GM19463 (cell line): ENCODE data around the gene TBRG4.

Experiments used
- ATAC-seq: cut with Tn5 transposase; IDR thresholded peaks from one replicate; pipeline ENCODE4 v1.9.1; 2021; ENCODE audit warnings: mild to moderate bottlenecking, moderate library complexity; ENCODE audit not compliant: unreplicated experiment

TBRG4 gene

DNA sequence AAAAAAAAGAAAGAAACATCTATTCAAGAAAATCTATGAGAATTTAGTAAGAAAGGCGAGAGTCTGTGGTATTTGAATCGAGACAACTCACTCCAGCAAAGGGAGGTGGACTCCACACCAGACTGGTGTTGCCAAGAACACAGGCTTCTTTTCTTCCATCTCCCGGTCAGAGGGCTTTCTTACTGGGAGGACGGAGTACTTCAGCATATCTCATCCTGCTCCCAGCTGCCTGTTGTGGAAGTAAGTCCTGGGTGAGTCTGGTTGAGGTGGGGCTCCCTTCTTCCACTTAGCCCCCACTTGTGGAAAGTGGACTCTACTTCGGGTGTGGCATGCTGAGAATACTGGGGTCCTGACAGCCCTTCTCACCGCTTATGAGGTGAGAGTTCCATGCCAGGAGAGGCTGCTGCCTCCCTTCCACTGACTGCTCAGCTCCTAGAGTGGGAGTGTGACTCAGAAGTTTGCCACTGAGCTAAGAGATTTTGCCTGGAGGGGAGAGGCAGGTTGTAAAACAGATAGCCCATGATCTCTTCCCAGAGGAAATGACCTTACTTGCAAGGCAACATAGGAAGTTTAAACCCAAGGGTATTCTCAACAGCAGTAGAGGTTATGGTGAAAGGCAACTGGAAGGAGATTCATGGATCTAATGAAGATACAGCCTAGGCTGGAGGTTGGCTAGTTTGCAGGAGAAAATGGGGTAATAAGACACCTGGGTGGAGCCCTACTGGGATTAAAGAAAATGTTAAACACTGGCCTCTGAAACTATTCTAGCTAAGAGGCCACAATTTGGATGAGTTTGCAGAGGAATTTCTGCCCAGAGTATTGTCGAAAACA, 19.2 kb downstream of the TBRG4 start:
- no peak for ATAC-seq

DNA sequence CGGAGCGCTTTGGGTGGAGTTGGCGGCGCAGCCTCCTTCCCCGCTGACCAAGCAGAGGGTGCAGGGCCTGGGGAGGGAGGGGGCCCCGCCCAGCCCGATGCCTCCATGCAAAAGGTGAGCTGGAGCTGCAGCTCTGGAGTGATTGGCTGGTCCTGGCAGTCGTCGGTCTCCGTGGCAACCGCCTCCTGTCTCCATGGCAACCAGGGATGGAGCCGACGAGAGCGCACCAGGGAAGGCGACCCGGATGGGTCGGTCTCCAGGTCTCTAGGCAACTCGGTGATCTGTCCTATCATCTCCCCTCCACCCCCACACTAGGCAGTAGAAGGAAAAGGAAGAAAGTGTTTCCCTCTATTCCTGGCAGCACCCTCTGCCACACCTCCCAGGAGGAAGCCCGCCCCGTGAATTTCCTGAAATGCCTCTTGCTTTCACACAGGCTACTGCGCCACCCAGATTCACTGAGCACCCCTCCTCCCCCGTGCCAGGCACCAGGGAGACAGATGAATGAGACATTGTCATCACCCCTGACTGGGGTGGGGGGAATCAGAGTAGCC, 22.1 kb downstream of the TBRG4 start:
- ATAC-seq, result no peak

DNA sequence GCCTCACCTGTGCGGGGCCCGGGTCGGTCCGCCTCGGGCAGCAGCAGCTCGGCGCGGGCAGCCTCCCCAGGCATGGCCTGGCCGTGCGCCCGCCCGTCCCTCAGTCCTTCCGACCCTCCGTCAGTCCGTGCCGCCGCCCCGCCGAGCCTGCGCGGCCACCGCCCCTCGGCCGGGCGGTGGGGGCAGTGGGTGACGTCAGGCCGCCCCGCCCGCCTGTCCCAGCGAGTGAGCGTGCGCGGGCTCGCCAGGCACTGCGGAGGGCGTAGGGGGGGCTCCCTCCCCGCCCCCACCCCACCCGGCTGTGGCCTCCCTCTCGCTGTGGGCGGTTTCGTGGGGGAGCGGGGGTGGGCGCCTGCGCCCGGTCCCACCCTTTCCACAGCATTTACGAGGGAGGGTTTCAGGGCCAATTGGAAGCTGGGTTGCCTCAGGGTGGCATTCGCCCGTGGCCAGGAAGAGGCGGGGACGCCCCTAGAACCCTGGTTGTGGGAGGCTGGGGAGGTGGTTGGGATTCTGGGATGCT, 22.6 kb downstream of the TBRG4 start, which contains the start of gene NACAD:
Gene NACAD (minus strand): TSS at position 149 of the 520 bp plus-strand sequence. CDS start 75 bp downstream, at position 74.
- ATAC-seq, result no peak

DNA sequence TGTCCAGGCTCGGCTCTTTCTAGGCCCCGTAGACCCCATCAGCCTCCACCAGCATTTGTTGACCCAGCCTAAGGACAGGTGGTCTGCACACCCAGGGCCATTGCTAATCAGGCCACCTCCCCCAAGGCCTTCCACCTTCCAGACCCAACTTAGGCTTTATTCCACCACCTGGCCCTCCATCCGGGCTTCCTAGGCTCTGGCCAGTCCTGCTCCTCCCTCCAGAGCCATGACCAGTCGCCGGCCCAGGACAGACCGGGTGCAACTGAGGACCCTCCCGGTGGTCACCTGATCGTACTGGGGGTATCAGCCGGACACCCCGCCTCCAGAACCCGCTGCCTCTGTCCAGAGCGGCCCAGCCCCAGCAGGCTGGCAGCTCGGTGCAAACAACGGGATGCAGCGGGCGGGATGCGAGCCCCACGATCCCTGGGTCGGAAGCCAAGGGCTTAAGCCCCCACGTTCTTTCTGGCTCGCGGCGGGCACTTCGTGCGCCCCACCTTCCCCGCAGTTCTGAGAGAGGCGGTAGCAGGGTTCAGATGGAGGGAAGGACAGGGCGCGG, 23.3 kb downstream of the TBRG4 start:
- no peak for ATAC-seq

DNA sequence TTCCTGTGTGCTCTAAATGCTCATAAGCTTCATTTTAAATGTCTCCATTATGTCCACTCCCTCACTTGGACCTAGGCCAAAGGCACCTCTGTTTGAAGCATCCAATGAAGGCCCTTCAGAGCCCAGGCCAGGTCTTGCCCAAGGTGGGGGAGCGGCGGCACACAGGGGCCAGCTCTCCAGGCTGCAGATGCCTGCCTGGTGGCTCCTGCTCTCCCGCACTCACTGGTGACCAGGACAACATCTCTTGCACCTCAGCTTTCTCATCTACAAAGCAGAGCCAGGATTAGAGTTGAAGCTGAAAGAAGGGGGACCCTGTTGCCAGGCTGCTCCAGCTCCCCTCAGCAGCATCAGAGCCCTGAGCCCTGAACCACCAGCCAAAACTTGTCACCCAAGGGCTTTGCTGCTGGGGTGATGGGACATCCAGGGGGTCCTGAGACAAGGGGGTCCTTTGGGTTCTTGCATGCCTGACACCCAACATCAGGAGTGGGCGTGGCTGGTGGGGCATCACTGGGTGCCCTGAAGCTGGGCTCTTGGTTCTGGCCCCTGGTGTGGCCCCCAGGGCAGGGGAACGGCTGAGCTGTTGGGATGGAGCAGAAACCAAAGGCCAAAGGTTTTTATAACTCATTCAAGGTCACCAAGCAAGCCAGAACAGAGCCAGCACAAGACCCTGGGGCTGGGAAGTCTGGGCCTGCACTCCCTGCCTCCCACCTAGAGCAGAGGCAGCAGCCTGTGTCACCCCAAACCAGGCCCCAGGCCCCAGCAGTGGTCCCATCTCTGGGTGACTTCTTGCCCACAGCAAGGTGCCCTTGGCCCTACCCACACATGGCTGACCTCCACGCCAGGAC, 24.0 kb downstream of the TBRG4 start:
- no peak for ATAC-seq

DNA sequence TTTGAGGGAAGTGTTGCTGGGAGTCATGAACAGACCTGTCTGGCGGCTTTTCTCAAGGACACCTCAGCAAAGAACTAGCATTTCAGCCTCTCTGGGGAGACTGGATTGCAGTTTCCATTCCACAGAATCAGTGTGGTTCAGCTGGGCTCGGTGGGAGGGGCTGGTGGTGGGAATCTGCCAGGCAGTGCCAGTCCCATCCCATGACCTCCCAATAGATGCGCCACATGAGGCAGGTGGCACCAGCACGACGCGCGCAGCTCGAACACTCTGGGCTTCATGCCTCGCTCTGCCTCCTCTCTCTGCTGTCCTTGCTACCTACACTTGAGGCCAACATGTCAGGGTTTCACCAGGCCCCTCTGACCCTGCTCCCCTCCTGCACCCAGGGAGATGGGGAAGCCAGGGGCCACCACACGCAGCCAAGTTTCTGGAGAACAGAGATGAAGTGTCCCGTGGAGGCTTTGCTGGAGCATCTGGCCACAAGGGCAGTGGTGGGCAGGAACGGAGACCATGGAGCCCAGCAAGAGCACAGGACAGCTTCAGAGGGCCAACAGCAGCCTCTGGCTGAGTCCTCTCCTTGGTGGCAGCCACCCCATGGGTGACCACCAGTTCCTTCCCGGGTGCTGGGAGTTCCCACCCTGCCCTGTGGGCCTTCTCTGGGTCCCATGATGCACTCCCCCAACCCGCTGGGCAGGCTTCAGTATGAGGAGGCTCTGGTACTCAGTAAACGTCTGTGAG, 25.0 kb downstream of the TBRG4 start:
- no peak for ATAC-seq

DNA sequence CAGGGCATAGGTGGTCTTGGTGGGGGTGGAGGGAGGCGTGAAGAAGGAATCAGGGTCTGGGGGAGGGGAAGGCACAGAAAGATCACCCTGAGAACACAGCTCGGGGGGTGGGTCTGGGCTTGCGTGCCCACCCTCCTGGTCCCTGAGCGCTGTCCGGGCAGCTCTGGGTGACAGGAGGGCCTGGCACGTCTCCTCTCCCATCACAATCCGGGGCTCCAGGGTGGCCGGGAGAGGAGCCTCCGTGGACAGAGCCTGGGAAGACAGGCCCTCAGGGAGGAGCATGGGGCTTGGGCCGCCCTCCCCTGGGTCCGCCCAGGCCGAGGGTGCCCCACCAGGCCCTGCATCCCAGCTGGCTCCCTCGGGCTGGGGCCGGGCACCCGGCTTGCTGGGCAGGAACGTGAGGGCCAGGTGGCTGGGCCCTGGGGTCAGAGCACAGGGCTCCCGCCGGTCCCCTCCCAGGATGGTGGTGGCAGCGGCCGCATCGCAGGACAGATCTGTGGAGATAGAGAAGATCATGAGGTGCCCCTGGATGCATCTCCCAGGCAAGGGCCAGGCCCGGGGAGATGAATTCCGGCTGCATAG, 25.8 kb downstream of the TBRG4 start:
- no peak for ATAC-seq

DNA sequence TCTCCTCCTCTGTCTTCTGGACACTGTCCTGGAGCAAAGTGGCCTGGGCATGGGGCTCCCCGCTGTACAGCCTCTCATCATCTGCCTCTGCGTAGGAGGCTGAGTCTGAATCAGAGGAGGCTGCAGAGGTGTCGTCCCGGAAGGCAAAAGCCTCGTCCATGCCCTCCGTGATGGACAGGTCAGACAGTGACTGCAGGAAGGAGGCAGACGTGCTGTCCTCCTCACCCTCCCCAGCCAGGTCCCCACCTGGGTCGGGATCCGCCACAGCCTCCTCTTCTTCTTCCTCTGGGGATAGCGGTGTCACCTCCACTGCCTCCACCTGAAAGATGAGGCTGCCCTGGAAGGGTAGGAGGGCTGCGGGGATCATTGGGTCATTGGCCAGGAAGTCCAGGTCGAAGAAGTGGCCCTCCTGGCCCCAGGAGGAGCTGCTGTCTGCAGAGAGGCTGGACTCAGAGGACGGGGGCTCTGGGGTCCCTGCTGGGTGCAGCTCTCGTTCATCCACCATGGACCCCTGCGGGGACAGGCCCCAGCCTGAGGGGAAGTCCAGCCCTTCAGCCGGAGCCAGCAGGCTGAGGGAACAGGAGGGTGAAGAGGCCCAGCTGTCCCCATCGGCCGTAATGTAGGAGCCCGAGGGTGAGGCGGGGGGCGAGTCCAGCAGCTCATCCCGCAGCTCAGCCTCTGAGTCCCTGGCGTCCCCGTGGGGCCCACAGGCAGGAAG, 26.4 kb downstream of the TBRG4 start:
- no peak for ATAC-seq

DNA sequence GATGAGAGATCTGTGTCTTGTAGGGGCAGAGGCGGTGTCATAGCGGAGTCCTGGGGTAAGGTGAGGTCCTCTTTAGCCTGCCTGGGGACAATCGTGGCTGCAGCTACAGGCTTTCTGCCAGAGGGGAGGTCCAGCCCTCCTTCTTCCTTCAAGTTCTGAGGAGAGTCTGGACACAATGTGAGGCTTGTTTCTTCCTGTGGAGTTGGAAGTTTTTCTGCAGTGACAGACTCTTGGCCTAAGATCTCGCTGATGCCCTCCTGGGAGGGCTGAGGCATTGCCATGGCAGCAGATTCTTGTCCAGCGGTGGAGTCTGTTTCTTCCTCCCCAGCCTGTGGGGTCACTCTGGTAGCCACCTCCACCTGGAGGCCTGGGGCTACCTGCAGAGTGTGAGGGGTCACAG, 27.2 kb downstream of the TBRG4 start:
- ATAC-seq, result no peak

DNA sequence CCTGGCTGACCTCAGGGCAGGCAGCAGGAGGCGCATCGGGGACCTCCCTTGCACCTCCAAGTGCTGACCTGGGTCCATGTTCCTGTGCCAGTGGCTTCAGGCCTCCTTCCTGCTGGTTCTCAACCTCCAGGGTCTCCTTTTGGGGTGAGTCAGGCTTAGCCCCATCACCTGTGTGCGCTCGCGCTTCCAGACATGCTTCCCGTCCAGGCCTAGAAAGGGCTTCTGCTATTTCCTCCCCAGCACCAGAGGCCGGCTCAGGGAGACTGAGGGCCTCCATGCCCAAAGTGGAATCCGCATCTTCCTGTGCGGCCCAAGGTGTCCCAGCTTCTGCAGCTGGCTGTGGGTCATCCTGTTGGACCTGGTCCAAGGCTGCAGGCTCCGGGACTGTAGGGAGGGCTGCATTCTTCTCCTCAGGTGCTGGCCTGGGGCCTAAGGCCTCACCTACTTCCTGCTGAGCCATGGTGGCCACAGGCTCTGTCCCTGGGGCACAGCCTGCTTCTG, 28.6 kb downstream of the TBRG4 start:
- ATAC-seq, result no peak

DNA sequence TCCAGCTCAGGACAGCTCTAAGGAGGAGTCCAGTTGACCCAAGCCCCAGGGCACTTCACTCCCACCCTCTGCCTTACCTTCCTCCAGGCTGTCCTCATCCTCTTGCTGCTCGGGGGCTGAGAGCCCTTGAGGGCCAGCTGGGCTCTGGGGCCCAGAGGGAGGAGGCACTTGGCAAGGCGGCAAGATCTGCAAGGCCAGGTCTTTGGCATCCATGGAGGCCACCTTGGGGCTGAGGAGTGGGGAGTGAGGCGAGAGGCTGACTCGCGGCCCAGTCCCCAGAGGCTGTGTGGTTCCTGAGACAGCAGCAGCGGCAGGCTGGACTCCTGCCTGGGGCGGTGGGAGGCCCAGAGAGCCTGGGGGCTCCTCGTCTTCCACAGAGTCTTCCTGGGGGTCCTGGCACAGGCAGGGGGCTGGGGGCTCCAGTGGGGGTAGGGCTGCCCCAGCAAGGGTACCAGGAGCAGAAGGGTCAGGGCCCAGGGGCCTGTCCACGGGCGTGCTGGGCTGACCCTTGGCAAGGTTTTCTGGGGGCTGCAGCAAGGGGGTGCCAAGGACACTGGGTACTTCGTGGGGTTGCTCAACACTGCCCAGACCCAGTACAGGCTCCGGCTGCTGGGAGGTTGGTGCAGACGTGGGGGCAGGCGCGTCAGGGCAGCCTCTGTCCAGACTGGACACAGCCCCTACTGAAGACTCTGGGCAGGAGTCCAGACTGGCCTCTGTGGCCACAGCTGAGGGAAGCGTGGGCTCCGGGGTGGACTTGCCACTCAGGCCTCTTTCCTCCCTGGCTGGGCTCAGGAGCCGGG, 29.3 kb downstream of the TBRG4 start:
- no peak for ATAC-seq

DNA sequence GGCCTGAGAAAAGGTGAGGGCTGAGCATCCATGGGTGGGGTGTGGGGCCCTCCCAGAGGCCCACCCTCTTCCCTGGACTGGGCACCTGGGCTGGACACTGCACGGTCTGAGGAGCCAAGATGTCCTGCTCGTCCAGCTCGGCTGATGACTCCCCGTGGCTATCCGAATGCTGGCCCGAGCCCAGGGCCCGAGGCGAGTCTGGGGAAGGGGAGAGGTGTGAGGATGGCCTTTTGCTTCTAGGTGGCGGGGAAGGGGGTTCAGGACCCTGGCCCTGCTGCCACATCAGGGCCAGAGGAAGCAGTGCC, 29.9 kb downstream of the TBRG4 start:
- ATAC-seq, result no peak

DNA sequence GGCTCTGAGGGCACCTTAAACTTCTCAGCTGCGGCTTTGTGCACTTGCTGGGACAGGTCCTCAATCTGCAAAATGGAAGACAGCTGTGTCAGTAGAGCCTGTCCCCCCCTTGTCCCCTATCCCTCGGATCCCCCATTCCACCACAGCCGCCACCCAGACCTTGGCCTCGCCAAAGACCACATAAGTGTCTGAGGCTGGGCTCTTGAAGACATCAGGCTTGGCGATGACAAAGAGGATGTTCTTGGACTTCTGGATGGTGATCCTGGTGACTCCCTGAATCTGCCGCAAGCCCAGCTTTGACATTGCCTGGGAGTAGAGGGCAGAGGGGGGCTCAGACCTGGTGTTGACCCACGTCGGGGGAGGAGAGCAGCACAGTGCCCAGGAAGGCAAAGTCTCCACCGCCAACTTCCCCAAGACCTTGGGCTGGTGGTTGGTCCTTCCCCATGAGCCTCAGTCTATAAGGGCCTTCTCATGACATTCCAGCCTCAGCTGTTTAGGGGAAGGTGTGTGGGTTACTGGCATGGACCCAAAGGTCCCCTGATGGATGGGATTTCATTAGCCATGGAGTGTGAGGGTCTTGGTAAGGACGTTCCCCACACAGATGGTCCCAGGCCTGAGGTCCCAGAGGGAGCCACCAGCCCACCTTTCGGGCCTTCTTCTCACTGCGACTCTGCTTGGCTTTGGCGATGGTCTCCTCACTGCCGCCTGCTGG, 30.4 kb downstream of the TBRG4 start:
- ATAC-seq, result no peak

DNA sequence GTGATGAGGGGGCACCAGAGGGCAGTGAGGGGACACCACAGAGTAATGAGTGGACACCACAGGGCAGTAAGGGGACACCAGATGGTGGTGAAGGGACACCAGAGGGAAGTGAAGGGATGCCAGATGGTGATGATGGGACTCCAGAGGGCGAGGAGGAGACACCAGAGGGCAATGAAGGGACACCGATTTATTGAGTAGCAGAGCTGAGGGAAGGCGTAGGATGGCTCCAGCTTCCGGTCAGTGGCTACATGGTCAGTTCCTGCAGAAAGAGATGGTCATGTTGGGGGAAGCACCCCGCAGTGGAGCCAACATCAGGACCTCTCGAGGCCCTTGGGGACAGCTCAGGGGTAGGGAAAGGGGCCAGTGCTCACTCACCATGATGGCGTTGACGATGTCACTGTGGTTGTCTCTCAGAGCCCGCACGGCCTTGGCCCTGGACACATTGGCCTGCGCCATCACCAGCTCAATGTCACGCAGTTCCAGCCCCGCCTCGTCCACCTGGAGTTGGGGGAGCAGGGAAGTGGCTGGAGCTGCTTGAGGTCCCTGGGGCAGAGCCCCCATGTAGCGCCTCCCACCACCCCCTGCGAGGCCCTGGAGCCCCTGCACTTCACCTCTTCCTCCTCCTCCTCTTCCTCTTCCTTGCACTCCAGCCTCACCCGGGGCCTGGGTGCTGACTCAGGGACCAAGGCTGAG, 31.1 kb downstream of the TBRG4 start:
- no peak for ATAC-seq

DNA sequence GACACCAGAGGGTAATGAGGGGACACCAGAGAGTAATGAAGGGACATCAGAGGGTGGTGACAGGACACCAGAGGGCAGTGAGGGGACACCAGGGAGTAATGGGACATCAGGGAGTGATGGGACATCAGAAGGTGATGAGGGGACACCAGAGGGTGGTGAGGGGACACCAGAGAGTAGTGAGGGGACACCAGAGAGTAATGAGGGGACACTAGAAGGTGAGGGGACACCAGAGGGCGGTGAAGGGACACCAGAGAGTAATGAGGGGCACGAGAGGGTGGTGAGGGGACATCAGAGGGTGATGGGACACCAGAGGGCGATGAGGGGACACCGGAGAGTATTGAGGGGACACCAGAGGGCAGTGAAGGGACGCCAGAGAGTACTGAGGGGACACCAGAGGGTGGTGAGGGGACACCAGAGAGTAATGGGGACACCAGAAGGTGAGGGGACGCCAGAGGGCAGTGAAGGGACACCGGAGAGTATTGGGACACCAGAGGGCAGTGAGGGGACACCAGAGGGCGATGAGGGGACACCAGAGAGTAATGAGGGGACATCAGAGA, 33.3 kb downstream of the TBRG4 start:
- ATAC-seq, result no peak

DNA sequence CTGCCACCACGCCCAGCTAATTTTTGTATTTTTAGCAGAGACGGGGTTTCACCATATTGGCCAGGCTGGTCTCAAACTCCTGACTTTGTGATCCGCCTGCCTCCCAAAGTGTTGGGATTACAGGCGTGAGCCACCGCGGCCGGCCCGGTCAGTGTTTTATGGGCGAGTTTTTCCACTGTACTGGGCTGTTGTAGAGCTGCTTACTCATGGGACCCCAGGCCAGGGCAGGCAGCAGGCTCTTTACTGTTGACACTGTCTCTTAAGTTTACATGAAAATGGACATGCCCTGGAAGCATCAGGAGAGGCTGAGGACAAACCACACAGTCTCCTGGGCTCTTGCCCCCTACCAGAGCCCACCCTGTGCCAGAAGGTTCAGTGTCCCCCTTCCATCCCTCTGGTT, 33.9 kb downstream of the TBRG4 start:
- no peak for ATAC-seq

DNA sequence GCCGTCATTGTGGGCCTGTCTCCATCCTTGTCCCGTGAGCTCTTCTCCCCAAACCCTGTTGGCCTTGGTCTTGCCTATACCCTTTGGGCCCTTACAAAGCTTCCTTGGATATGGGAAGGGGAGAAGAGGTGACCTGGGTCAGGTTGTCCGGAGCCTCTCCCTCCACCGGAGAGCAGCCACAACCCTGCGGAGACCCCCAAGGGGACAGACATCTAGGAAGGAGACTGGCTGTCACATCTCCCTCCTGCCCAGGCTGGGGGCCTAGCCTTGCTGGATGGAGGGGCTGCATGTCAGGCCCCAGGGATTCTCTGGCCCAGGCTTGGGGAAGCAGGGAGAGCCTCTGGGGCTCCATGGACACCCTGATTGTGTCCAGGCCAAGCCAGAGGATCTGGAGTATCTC, 34.6 kb downstream of the TBRG4 start:
- no peak for ATAC-seq
